Measurements from ENCODE around the gene MXI1.
A peak's percentile ranks its signal among the peaks of the same experiment; 100 is the strongest.

MXI1 gene

DNA sequence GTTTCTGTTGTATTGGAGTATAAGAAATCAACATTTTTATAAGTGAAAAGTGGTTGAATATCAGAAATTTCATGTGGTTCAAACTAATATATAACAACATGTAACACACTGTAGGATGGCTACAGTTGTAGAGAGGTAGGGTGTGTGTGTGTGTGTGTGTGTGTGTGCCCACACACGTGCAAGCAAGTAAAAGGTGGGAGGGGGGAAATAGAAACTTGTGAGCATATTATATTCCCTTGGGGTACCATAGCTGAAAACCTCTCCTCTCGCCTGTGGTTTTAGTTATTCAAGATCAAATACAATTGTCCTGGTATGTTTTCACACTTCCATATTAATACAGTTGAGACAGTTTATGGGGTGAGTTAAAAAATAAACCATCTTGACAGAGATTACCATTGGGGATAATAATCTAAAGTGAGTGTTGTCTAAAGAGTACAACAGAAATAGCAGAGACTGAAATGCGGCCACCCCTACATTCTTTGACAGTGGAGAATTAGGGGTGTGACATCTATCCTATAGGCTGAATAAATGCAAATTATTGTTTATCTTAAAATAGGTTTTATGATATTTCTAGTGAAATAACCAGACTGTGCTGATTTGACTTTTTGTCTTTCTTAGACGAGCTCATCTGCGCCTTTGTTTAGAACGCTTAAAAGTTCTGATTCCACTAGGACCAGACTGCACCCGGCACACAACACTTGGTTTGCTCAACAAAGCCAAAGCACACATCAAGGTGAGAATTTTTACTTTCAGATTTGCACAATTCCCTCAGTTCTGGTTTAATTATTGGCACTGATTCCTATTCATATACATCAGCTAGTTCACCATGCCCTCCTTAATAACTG lies 71.4 kb downstream of the MXI1 start:
- no peak for DNase-seq

DNA sequence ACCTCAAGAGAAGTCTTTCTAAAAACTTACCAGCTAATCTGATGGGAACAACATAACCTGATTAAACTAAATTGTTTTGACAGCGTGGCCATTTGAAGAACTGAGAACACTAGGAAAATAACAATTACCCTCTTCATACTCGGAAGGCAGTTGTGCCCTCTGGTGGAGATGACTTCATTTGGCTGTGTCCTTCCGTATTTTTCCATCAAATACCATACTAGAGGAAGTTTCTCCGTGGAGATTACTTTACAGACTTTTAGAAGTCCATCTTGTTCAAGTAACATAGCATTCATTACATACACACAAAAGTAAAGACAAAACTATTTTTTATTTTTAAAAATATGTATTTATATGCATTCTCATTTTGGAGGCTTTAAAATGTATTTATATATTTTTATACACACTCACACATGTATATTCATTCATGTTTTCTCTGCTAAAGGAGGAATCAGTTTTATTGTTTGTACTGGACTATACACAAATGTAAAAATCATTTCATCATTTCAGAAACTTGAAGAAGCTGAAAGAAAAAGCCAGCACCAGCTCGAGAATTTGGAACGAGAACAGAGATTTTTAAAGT lies 72.1 kb downstream of the MXI1 start:
- DNase-seq, result peak; percentile 33

DNA sequence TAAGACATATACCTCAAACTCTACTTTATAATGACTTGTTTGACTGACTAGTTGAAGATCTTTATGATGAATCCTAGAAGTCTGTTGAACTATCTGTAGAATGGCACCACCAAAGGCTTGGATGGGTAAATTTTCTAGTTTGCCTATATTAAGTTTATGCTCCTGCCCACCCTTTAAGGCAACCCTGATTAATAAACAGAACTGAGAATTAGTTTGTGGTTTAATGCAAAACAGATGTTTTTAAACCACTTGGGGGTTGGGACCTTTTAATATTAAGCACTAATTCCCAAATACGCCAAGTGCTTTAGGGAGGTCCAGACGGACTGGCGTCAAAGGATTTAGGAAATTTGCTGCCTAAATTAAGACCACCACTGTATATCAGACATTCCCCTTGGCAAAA lies 76.9 kb downstream of the MXI1 start:
- no peak for DNase-seq

- DNase-seq, result no peak
Measured at GRCh38 chr10:110285501-110285900, 78.1 kb downstream of the MXI1 start.

DNA sequence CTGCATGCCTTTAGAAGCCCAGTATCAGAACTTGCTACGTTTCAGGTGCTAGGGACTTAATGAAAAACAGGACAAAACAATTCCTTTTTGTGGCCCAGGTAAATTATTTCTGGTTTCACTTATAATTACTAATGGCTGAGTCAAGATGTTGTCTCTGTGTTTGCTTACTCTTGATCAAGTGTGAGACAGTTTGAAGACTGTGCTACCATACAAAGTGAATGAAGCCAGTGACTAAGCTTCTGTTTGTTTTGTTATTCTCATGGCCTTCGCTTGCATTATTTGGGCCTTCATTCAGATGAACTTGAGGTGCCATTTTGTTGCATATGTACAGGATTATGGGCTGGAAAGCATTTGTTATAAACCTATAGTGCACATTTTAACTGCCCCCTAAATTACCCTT lies 79.4 kb downstream of the MXI1 start:
- DNase-seq, result no peak

- no peak for DNase-seq
Measured at GRCh38 chr10:110296966-110297365, 89.6 kb downstream of the MXI1 start.

GRCh38 chr10:110300486-110300986 lies 93.1 kb downstream of the MXI1 start:
- no peak for DNase-seq

- no peak for DNase-seq
Measured at GRCh38 chr10:110303681-110304080, 96.3 kb downstream of the MXI1 start.

DNA sequence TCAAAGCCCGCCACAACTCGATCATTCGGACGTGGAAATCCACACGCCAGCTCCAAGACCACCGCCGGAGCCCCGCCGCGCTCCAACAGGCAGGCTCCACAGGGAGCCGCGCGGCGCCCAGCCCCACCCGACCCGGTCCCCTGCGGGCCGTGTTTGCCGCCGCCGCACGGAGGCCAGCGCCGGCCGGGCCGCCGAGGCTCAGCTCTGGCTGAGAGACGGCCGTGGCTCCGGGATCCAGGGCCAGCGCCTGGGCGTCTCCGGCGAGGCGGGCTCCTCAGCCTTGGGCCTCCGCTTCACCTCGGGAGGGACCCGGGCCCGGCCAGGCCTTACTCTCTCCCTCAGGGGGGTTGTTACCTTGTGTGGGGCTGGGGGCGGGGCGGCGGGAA lies 97.0 kb downstream of the MXI1 start:
- no peak for DNase-seq

- peak; percentile 89 for DNase-seq
Measured at GRCh38 chr10:110304780-110305421, 97.5 kb downstream of the MXI1 start, which contains the start of gene SMNDC1. Gene SMNDC1 (minus strand): TSS chr10:110304920. CDS start chr10:110303587, 1,333 bp downstream.

- peak; percentile 49 for DNase-seq
Measured at GRCh38 chr10:110305767-110306451, 98.5 kb downstream of the MXI1 start.

- no peak for DNase-seq
Measured at GRCh38 chr10:110306452-110306768, 99.0 kb downstream of the MXI1 start.

- DNase-seq, result no peak
Measured at GRCh38 chr10:110307805-110308204, 100.4 kb downstream of the MXI1 start.

- no peak for DNase-seq
Measured at GRCh38 chr10:110310741-110311140, 103.3 kb downstream of the MXI1 start.

DNA sequence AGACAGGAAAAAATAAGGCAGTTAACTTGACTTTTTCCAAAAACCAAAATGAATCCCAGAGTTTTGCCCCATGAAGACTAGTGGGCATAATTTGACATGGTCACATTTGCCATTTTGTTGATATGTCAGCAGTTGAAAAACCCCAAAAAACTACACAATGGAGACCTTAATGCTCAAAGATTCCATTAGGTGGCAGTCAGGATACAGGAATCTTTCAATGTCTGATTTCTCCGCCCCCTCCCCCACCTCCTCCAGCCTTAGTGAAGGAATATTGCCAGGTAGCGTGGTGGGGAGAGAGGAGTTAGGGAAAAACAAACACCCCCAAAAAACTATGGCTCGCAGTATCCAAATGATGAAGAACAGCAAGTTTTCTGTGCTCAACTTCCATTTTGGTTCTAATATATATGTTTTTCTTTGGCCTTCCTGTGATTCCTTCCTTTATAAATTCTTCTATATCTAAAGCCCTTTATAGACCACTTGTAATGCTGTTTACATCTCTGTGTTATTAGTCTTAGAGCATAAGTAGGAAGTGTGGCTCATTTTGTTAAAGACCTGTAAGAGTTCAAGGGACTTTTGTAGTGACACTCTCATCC lies 104.0 kb downstream of the MXI1 start:
- no peak for DNase-seq

DNA sequence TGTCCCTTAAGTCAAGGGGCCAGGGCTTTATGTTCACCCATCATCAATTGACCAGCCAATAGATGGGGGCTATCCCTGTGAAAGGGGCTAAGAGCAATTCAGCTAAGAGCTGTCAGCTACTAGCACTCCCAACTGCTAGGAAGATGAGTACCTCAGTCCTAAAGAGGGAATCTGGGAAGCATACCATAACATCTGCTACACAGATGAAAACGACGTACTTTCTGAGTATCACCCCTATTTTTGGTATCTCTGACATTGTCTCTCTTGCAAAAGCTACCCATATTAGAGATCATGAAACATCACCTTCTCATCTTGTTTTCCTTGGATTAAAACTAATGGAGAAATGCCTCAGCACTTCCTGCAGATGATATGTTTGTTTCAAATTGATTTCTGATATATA lies 104.8 kb downstream of the MXI1 start:
- no peak for DNase-seq

DNA sequence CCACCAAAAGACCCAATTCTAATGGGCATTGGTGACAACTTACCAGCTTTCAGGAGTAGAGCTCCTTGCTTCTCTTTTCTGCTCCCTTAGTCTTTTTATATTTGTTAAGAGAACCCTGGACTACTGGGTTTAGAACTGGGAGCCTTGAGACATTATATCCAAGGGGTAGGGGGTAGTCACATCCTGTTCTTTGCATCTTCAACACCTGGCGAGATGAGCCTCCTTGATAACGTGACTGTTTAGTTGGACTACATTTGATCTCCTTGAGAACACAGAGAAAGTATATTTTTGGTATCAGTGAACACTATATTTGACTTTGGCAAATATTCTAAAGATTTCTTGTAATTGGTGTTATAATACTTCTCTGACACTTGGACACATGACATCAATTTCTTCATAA lies 106.3 kb downstream of the MXI1 start:
- DNase-seq, result no peak

GRCh38 chr10:110317866-110318850 lies 110.8 kb downstream of the MXI1 start:
- DNase-seq, result no peak

DNA sequence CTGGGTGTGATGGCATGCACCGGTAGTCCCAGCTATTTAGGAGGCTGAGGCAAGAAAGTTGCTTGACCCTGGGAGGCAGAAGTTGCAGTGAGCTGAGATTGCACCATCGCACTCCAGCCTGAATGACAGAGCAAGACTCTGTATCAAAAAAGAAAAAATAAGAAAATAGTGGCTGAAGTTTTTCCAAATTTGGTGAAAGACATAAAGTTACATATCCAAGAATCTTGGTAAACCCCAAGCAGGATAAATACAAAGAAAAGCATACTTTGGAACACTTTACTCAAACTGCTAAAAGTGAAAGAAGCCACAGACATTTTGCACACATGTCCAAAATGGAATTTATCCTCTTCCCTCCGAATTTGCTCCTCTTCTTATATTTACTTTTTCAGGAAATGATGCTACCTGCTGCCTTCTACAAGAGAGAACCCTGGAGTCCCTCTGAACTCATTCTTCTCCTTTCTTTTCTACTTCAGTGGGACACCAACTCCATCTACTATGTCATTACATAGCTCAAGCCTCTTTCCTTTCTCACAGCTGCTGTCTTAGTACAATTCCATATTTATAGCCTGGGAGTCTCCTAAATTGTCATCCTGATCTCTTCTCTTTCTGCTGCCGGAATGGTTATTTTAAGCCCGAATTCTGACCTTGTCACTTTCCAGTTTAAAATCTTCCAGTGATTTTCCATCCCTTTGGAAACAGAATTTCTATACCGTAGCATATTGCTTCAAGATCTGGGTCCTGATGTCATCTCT lies 114.6 kb downstream of the MXI1 start:
- no peak for DNase-seq

- no peak for DNase-seq
Measured at GRCh38 chr10:110323503-110323902, 116.1 kb downstream of the MXI1 start.

DNA sequence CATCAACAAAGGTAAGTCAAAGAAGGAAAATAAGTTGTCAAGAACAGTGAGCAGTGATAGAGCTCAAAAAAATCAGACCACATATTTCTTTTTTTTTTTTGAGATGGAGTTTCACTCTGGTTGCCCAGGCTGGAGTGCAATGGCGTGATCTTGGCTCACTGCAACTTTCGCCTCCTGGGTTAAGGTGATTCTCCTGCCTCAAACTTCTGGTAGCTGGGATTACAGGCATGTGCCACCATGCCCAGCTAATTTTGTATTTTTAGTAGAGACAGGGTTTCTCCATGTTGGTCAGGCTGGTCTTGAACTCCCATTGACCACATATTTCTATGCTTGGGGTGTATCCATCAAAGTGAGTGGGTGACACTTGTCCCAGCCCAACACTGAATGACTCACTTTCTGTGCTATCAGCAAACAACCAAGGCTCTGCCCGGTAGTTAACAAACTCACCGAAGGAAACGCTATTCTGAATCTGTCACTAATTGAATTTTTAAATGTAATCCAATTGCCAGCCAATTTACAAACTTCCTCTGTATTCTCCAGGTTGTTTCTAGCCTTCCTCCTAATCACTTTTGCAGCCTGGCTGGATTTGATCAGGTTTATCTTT lies 116.9 kb downstream of the MXI1 start:
- DNase-seq, result no peak

Measured in NCI-H446 treated with DMSO at 0.1 percent for 48 hours (cell line).